HEK293 (cell line): ENCODE data around the gene GPSM1.

Experiments
- CTCF ChIP-seq: fragments of 450-650 bp; formaldehyde crosslinking; IDR thresholded peaks from 2 replicates; pipeline ENCODE4 v1.5.1; 2016; ENCODE audit warnings: missing biosample characterization, missing genetic modification characterization
- MEIS1 ChIP-seq: sonication (generic); formaldehyde crosslinking; IDR thresholded peaks from 2 replicates; pipeline ENCODE4 v1.8.1; 2022; ENCODE audit warnings: missing genetic modification reagents, mild to moderate bottlenecking, borderline replicate concordance
- TSHZ1 ChIP-seq: fragments of 450-650 bp; formaldehyde crosslinking; IDR thresholded peaks from 2 replicates; pipeline ENCODE4 v1.5.1; 2016; ENCODE audit warnings: missing biosample characterization, missing genetic modification characterization, borderline replicate concordance
- ZNF239 ChIP-seq: fragments of 450-650 bp; formaldehyde crosslinking; IDR thresholded peaks from 2 replicates; pipeline ENCODE4 v1.5.1; 2016; ENCODE audit warnings: missing biosample characterization, missing genetic modification characterization
- ZNF404 ChIP-seq: fragments of 450-650 bp; formaldehyde crosslinking; IDR thresholded peaks from 2 replicates; pipeline ENCODE4 v1.5.1; 2017; ENCODE audit warnings: missing biosample characterization, missing genetic modification characterization
- ZNF416 ChIP-seq: fragments of 450-650 bp; formaldehyde crosslinking; IDR thresholded peaks from 2 replicates; pipeline ENCODE4 v1.5.1; 2016; ENCODE audit warnings: missing biosample characterization, missing genetic modification characterization
- ZNF518A ChIP-seq: fragments of 450-650 bp; formaldehyde crosslinking; conservative IDR thresholded peaks from 2 replicates; pipeline ENCODE4 v1.5.1; 2016; ENCODE audit warnings: low read depth, missing biosample characterization, missing genetic modification characterization
- ZNF571 ChIP-seq: fragments of 450-650 bp; formaldehyde crosslinking; IDR thresholded peaks from 2 replicates; pipeline ENCODE4 v1.5.0; 2017; ENCODE audit warnings: missing biosample characterization, missing genetic modification characterization
- ZNF624 ChIP-seq: fragments of 450-650 bp; formaldehyde crosslinking; IDR thresholded peaks from 2 replicates; pipeline ENCODE4 v1.5.1; 2017; ENCODE audit warnings: missing biosample characterization, missing genetic modification characterization
- ZNF701 ChIP-seq: fragments of 450-650 bp; formaldehyde crosslinking; IDR thresholded peaks from 2 replicates; pipeline ENCODE4 v1.5.1; 2016; ENCODE audit warnings: missing biosample characterization, missing genetic modification characterization

- TF ChIP-seq CTCF: no peak
- TF ChIP-seq MEIS1 (CRISPR knock-in tag): no peak
- TF ChIP-seq TSHZ1 (tag by site-specific recombination): no peak
- no peak for TF ChIP-seq ZNF571
- TF ChIP-seq ZNF701 (tag by site-specific recombination): no peak
- TF ChIP-seq ZNF624 (tag by site-specific recombination): no peak
- no peak for TF ChIP-seq ZNF518A (tag by site-specific recombination)
- TF ChIP-seq ZNF239 (tag by site-specific recombination): no peak
- TF ChIP-seq ZNF416: no peak
- no peak for TF ChIP-seq ZNF404 (tag by site-specific recombination)
These were observed 29.3 kb upstream of the GPSM1 start for GRCh38 chr9:136297766-136298735.
